ENCODE measurements around the gene SMYD3. TPM values are rescaled to one million over a fixed set of nuclear protein-coding genes. Genes with fewer than 3 reads are reported as not detected.

SMYD3 gene
- total and polyA plus RNA-seq, 10 donors = 12.5 to 33.1 (median 21.0) TPM

GRCh38 chr1:245786948-245787347 is 720.1 kb downstream of the SMYD3 start:
- intact Hi-C loops (cut with DNase I; ENCODE audit: low total_unique reads) = no loop called here
- no peak overlapping the region for H3K4me3 ChIP-seq
- DNase-seq = no peak
- no peaks in the 10 kb centered on the region for H3K36me3 ChIP-seq
- no peaks in the 10 kb centered on the region for H3K4me1 ChIP-seq
- WGBS, 5 donors = 85 to 94% (median 90%) methylated on average over 5 of the region's 5 CpGs
- H3K27me3 ChIP-seq (replicated peaks in 1 of 7) = no peaks in the 10 kb centered on the region
- TF ChIP-seq POLR2A (IDR thresholded peaks at IDR 0.05) = no peak
- no peak for TF ChIP-seq POLR2AphosphoS5 (IDR thresholded peaks at IDR 0.05)
- no peak for TF ChIP-seq CTCF (IDR thresholded peaks at IDR 0.05 in 8 of 11, conservative IDR thresholded peaks at IDR 0.05 in 3 of 11)
- H3K27ac ChIP-seq = no peak overlapping the region
- no peaks in the 10 kb centered on the region for H3K9me3 ChIP-seq

GRCh38 chr1:245779797-245780755 is 727.0 kb downstream of the SMYD3 start:
- no peaks in the 10 kb centered on the region for H3K36me3 ChIP-seq
- peaks cover 0 to 7% (median 2%) of the 10 kb centered on the region in 8 donors for H3K9me3 ChIP-seq
- intact Hi-C loops (cut with DNase I; ENCODE audit: low total_unique reads) = no loop called here
- H3K4me3 ChIP-seq = no peak overlapping the region
- no peak for TF ChIP-seq POLR2AphosphoS5 (IDR thresholded peaks at IDR 0.05)
- TF ChIP-seq POLR2A (IDR thresholded peaks at IDR 0.05) = no peak
- TF ChIP-seq CTCF (IDR thresholded peaks at IDR 0.05 in 8 of 11, conservative IDR thresholded peaks at IDR 0.05 in 3 of 11) = no peak
- DNase-seq = no peak
- 92 to 96% (median 95%) methylated on average over 9 of the region's 9 CpGs for WGBS, 5 donors
- no peaks in the 10 kb centered on the region for H3K4me1 ChIP-seq
- no peaks in the 10 kb centered on the region for H3K27me3 ChIP-seq (replicated peaks in 1 of 7)
- H3K27ac ChIP-seq = no peak overlapping the region

DNA sequence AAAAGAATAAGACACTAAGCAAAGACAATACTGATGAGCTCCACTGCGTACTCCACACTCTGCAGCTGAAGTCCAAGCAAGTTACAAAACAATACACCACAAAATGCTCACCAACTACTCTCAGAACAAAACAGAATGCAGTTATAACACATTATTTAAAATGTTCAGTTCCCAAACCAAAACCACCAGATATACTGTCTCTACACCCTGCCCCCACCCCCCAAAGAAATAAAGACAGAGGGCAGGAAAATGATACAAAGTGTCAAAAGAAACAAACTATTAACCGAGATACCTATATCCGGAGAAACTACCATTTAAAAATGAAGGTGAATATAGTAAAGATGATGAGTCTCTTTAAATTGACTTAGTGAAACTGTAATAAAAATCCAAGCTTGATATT is 729.3 kb downstream of the SMYD3 start:
- Histone ChIP-seq H3K4me3 (no peak overlapping the region), H3K36me3 (no peaks in the 10 kb centered on the region), H3K9me3 (peaks cover 0 to 7% (median 2%) of the 10 kb centered on the region in 8 donors), H3K27ac (no peak overlapping the region), H3K27me3 (replicated peaks in 1 of 7) (no peaks in the 10 kb centered on the region), H3K4me1 (no peaks in the 10 kb centered on the region)
- 88 to 93% (median 93%) methylated on average over 3 of the region's 3 CpGs for WGBS, 5 donors
- TF ChIP-seq POLR2AphosphoS5 (IDR thresholded peaks at IDR 0.05) (no peak), POLR2A (IDR thresholded peaks at IDR 0.05) (no peak), CTCF (IDR thresholded peaks at IDR 0.05 in 8 of 11, conservative IDR thresholded peaks at IDR 0.05 in 3 of 11) (no peak)
- DNase-seq = no peak
- intact Hi-C loops (cut with DNase I; ENCODE audit: low total_unique reads) = no loop called here

DNA sequence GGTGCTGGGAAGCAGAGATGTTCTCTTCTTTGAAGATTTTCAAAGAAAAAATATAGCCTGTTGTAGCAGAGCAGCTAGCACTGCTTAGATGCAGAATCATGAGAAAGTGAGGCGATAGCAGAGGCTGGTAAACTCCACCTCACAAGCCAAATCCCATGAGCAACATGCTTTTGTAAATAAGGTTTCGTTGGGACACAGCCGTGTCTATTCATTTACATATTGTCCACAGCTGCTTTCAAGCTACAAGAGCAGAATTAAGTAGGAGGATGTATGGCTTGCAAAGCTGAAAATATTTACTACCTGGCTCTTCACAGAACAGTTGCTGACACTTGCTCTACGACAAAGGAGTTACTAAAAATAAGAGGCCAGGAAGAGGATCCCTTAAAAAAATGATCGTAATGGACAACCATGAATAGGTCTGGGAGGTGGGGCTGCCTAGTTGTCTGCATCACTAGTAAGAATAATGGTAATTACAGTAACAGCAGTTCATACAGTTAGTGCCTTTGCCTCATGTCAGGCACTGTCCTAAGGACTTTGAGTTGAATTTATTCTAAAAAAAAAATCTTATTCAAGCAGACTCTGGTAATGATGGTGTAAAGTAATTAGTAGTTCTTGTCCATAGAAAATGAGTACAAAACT is 730.3 kb downstream of the SMYD3 start:
- intact Hi-C loops (cut with DNase I; ENCODE audit: low total_unique reads) = no loop called here
- Histone ChIP-seq H3K27me3 (replicated peaks in 1 of 7) (no peaks in the 10 kb centered on the region), H3K27ac (no peak overlapping the region), H3K36me3 (no peaks in the 10 kb centered on the region), H3K4me1 (no peaks in the 10 kb centered on the region), H3K4me3 (no peak overlapping the region), H3K9me3 (peaks cover 0 to 7% (median 2%) of the 10 kb centered on the region in 8 donors)
- 75 to 86% (median 81%) methylated on average over 5 of the region's 5 CpGs for WGBS, 5 donors
- TF ChIP-seq POLR2A (IDR thresholded peaks at IDR 0.05) (no peak), POLR2AphosphoS5 (IDR thresholded peaks at IDR 0.05) (no peak), CTCF (IDR thresholded peaks at IDR 0.05 in 8 of 11, conservative IDR thresholded peaks at IDR 0.05 in 3 of 11) (no peak)
- DNase-seq = no peak

Data from spleen (tissue), 11 donors.